Measurements from ENCODE around the gene TRIML1.

- no peak for TF ChIP-seq POLR2A (IDR thresholded peaks at IDR 0.05; ENCODE audit: low read length)
- TF ChIP-seq GATA1 (IDR thresholded peaks at IDR 0.05; ENCODE audit: low read depth, low read length), result no peak
Measured at GRCh38 chr4:188145601-188146000, 6.4 kb downstream of the TRIML1 start.

Data from erythroblast (primary cell).